PC-3 (cell line): Measurements from ENCODE around the gene ZNF138.

Experiments
- EZH2 ChIP-seq: fragments of 300-600 bp; sonication (generic); IDR thresholded peaks from one replicate; pipeline ENCODE4 v1.6.1; 2017; ENCODE audit warnings: antibody characterized with exemption, mild to moderate bottlenecking, low read length; ENCODE audit not compliant: unreplicated experiment
- EZH2phosphoT487 ChIP-seq: fragments of 300-600 bp; sonication (generic); IDR thresholded peaks from 2 replicates; pipeline ENCODE4 v1.6.1; 2018; ENCODE audit warnings: mild to moderate bottlenecking, antibody characterized with exemption, low read length, borderline replicate concordance
- TF ChIP-seq, protein P1 (sequence below): fragments of 300-600 bp; sonication (generic); conservative IDR thresholded peaks from 2 replicates; pipeline ENCODE4 v1.5.1; 2017; ENCODE audit warnings: antibody characterized with exemption, low read depth, mild to moderate bottlenecking, low read length

- TF ChIP-seq, protein P1, sequence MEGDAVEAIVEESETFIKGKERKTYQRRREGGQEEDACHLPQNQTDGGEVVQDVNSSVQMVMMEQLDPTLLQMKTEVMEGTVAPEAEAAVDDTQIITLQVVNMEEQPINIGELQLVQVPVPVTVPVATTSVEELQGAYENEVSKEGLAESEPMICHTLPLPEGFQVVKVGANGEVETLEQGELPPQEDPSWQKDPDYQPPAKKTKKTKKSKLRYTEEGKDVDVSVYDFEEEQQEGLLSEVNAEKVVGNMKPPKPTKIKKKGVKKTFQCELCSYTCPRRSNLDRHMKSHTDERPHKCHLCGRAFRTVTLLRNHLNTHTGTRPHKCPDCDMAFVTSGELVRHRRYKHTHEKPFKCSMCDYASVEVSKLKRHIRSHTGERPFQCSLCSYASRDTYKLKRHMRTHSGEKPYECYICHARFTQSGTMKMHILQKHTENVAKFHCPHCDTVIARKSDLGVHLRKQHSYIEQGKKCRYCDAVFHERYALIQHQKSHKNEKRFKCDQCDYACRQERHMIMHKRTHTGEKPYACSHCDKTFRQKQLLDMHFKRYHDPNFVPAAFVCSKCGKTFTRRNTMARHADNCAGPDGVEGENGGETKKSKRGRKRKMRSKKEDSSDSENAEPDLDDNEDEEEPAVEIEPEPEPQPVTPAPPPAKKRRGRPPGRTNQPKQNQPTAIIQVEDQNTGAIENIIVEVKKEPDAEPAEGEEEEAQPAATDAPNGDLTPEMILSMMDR: no peak
- no peak for TF ChIP-seq EZH2
- no peak for TF ChIP-seq EZH2phosphoT487
Observed at GRCh38 chr7:64869912-64870562, 75.8 kb downstream of the ZNF138 start.
